DND-41 (cell line): ENCODE results near the gene SH2D3A.

Experiments used
- CTCF ChIP-seq: IDR thresholded peaks from 2 replicates; pipeline ENCODE4 v1.5.1; 2012; ENCODE audit warnings: borderline replicate concordance, low read length, moderate library complexity, mild to moderate bottlenecking; ENCODE audit not compliant: poor library complexity, severe bottlenecking; ENCODE audit errors: extremely low read depth
- EZH2 ChIP-seq: IDR thresholded peaks from 3 replicates; pipeline ENCODE4 v1.6.1; 2012; ENCODE audit warnings: borderline replicate concordance, low read depth, mild to moderate bottlenecking, moderate library complexity, low read length, inconsistent platforms; ENCODE audit not compliant: severe bottlenecking

- TF ChIP-seq CTCF (no peak), EZH2 (no peak)
These were observed 1.4 kb downstream of the SH2D3A start for GRCh38 chr19:6765738-6766356.
